B cell (primary cell): ENCODE data around the gene KIF4A.

Experiments used
- CTCF ChIP-seq: fragments of 200-600 bp; IDR thresholded peaks from one replicate; pipeline ENCODE4 v1.8.0; 2022; ENCODE audit warnings: antibody characterized with exemption, mild to moderate bottlenecking
- EZH2 ChIP-seq: IDR thresholded peaks from 2 replicates; pipeline ENCODE4 v1.6.1; 2012; ENCODE audit warnings: borderline replicate concordance, low read depth, mild to moderate bottlenecking, moderate library complexity, low read length; ENCODE audit not compliant: insufficient read depth, poor library complexity, severe bottlenecking

- TF ChIP-seq CTCF (no peak), EZH2 (no peak)
These were observed 139.9 kb downstream of the KIF4A start for GRCh38 chrX:70429759-70430158.
